Measurements from ENCODE around the gene CACNA1S.

GRCh38 chr1:201090541-201090940 is 21.7 kb downstream of the CACNA1S start:
- TF ChIP-seq CTCF (IDR thresholded peaks at IDR 0.05; ENCODE audit: insufficient read depth, low read length, poor library complexity, severe bottlenecking), result no peak
- no peak for TF ChIP-seq EZH2phosphoT487 (conservative IDR thresholded peaks at IDR 0.05; ENCODE audit: low read length)
